22Rv1 (cell line): Measurements from ENCODE around the gene PCYOX1L.
"Not testable (repeated sequence)": the region's sequence is repeated elsewhere in the genome, so short reads cannot be mapped to it uniquely, and the experiment has no call there.

Experiments
- H3K27ac ChIP-seq: fragments of 450-650 bp; 2 replicates; pipeline ENCODE4 v1.5.1; 2017
- CTCF ChIP-seq: fragments of 450-650 bp; IDR thresholded peaks from 2 replicates; pipeline ENCODE4 v1.5.1; 2017; ENCODE audit warnings: mild to moderate bottlenecking
- ZFX ChIP-seq: fragments of 450-650 bp; IDR thresholded peaks from 2 replicates; pipeline ENCODE4 v1.6.1; 2017; ENCODE audit warnings: antibody characterized with exemption, borderline replicate concordance

Gene PCYOX1L

GRCh38 chr5:149392718-149393117 lies 34.9 kb downstream of the PCYOX1L start:
- no peak overlapping the region for H3K27ac ChIP-seq
- TF ChIP-seq ZFX, result no peak
- TF ChIP-seq CTCF, result no peak

GRCh38 chr5:149394996-149395395 lies 37.1 kb downstream of the PCYOX1L start:
- not testable (repeated sequence) for H3K27ac ChIP-seq

GRCh38 chr5:149397530-149397929 lies 39.7 kb downstream of the PCYOX1L start:
- TF ChIP-seq ZFX, result no peak
- no peak for TF ChIP-seq CTCF
- H3K27ac ChIP-seq, result no peak overlapping the region

GRCh38 chr5:149398747-149399266 lies 41.0 kb downstream of the PCYOX1L start:
- H3K27ac ChIP-seq, result not testable (repeated sequence)

GRCh38 chr5:149399775-149400174 lies 41.9 kb downstream of the PCYOX1L start:
- no peak for TF ChIP-seq ZFX
- no peak for TF ChIP-seq CTCF

GRCh38 chr5:149400304-149400703 lies 42.5 kb downstream of the PCYOX1L start:
- TF ChIP-seq ZFX (no peak), CTCF (no peak)
- H3K27ac ChIP-seq, result no peak overlapping the region

More at GRCh38 chr5:149399775-149400174, 41.9 kb downstream of the PCYOX1L start:
- no peak overlapping the region for H3K27ac ChIP-seq

- H3K27ac ChIP-seq, result no peak overlapping the region
- TF ChIP-seq ZFX (no peak), CTCF (no peak)
Measured at GRCh38 chr5:149401051-149401450, 43.2 kb downstream of the PCYOX1L start.

GRCh38 chr5:149402291-149402690 lies 44.4 kb downstream of the PCYOX1L start:
- no peak overlapping the region for H3K27ac ChIP-seq
- no peak for TF ChIP-seq CTCF
- no peak for TF ChIP-seq ZFX
